DND-41 (cell line): ENCODE data around the gene GALP.
A peak's percentile ranks its signal among the peaks of the same experiment; 100 is the strongest.

Experiments used
- ATAC-seq: fragments of 200-7000 bp; cut with Tn5 transposase; 3 replicates; pipeline ENCODE4 v1.9.1; 2021; ENCODE audit warnings: low read depth; ENCODE audit not compliant: insufficient read depth
- DNase-seq: peaks from one replicate; pipeline ENCODE4 v3.0.0-alpha.2; 2020
- H2AFZ ChIP-seq: 2 replicates; pipeline ENCODE4 v1.6.0; 2012; ENCODE audit warnings: low read depth, low read length
- H3K27ac ChIP-seq: 2 replicates; pipeline ENCODE4 v1.5.1; 2012; ENCODE audit warnings: low read length, inconsistent platforms
- H3K27me3 ChIP-seq: fragments of 200-600 bp; sonication (generic); 2 replicates; pipeline ENCODE4 v1.6.0; 2012; ENCODE audit warnings: low read length, mild to moderate bottlenecking, inconsistent platforms; ENCODE audit not compliant: insufficient read depth, poor library complexity
- H3K36me3 ChIP-seq: 2 replicates; pipeline ENCODE4 v1.5.1; 2012; ENCODE audit warnings: low read length, inconsistent platforms; ENCODE audit not compliant: insufficient read depth
- H3K4me1 ChIP-seq: 2 replicates; pipeline ENCODE4 v1.5.1; 2012; ENCODE audit warnings: mild to moderate bottlenecking, low read length; ENCODE audit not compliant: insufficient read depth
- H3K4me2 ChIP-seq: 2 replicates; pipeline ENCODE4 v1.6.0; 2012; ENCODE audit warnings: mild to moderate bottlenecking, moderate library complexity, low read length, inconsistent platforms; ENCODE audit not compliant: insufficient read depth
- H3K4me3 ChIP-seq, 2 experiments: fragments of 200-600 bp in 1 of 2; shearing (Covaris generic) in 1 of 2; 2 replicates each; pipeline ENCODE4 v1.5.1; 2012 to 2016; ENCODE audit warnings: inconsistent platforms in 2 of 2, low read length in 2 of 2, mild to moderate bottlenecking in 2 of 2, low read depth in 1 of 2, moderate library complexity in 1 of 2
- H3K79me2 ChIP-seq: 2 replicates; pipeline ENCODE4 v1.6.0; 2012; ENCODE audit warnings: low read length, inconsistent platforms; ENCODE audit not compliant: insufficient read depth
- H3K9ac ChIP-seq: 2 replicates; pipeline ENCODE4 v1.6.0; 2012; ENCODE audit warnings: low read depth, mild to moderate bottlenecking, inconsistent platforms, low read length, moderate library complexity
- H3K9me3 ChIP-seq: 2 replicates; pipeline ENCODE4 v1.5.1; 2012; ENCODE audit warnings: low read length, moderate library complexity, mild to moderate bottlenecking, inconsistent platforms; ENCODE audit not compliant: insufficient read depth, severe bottlenecking
- H4K20me1 ChIP-seq: 2 replicates; pipeline ENCODE4 v1.6.0; 2012; ENCODE audit warnings: low read length; ENCODE audit not compliant: insufficient read depth
- CTCF ChIP-seq: IDR thresholded peaks from 2 replicates; pipeline ENCODE4 v1.5.1; 2012; ENCODE audit warnings: borderline replicate concordance, low read length, moderate library complexity, mild to moderate bottlenecking; ENCODE audit not compliant: poor library complexity, severe bottlenecking; ENCODE audit errors: extremely low read depth
- EZH2 ChIP-seq: IDR thresholded peaks from 3 replicates; pipeline ENCODE4 v1.6.1; 2012; ENCODE audit warnings: borderline replicate concordance, low read depth, mild to moderate bottlenecking, moderate library complexity, low read length, inconsistent platforms; ENCODE audit not compliant: severe bottlenecking

GALP gene

GRCh38 chr19:56144831-56145230 is 31.0 kb upstream of the GALP start:
- no peak for DNase-seq
- Histone ChIP-seq H3K36me3 (peaks cover 41% of the 10 kb centered on the region), H3K27ac (peak overlapping the region; percentile 47), H2AFZ (no peak overlapping the region), H3K9ac (no peak overlapping the region), H3K79me2 (peaks cover 58% of the 10 kb centered on the region), H3K27me3 (no peaks in the 10 kb centered on the region), H3K4me3 (no peak overlapping the region), H3K4me2 (no peak overlapping the region), H3K9me3 (no peaks in the 10 kb centered on the region), H3K4me1 (peaks cover 39% of the 10 kb centered on the region), H4K20me1 (peaks cover 26% of the 10 kb centered on the region)
- no peak for ATAC-seq
- TF ChIP-seq EZH2 (no peak), CTCF (no peak)

- ATAC-seq, result no peak
- no peak overlapping the region for H2AFZ ChIP-seq
- no peak overlapping the region for H3K27ac ChIP-seq
- H3K9me3 ChIP-seq, result no peaks in the 10 kb centered on the region
- peaks cover 48% of the 10 kb centered on the region for H3K36me3 ChIP-seq
- no peak overlapping the region for H3K4me3 ChIP-seq
- H3K4me2 ChIP-seq, result no peak overlapping the region
- TF ChIP-seq EZH2, result no peak
- TF ChIP-seq CTCF, result no peak
- H3K9ac ChIP-seq, result no peak overlapping the region
- DNase-seq, result no peak
- H3K79me2 ChIP-seq, result peaks cover 65% of the 10 kb centered on the region
- peaks cover 33% of the 10 kb centered on the region for H4K20me1 ChIP-seq
- H3K4me1 ChIP-seq, result peaks cover 34% of the 10 kb centered on the region
- no peaks in the 10 kb centered on the region for H3K27me3 ChIP-seq
Observed at GRCh38 chr19:56145698-56146097, 30.1 kb upstream of the GALP start.

- TF ChIP-seq EZH2 (no peak), CTCF (no peak)
- Histone ChIP-seq H3K4me3 (no peak overlapping the region), H3K27me3 (no peaks in the 10 kb centered on the region), H2AFZ (no peak overlapping the region), H3K36me3 (peaks cover 48% of the 10 kb centered on the region), H3K79me2 (peaks cover 64% of the 10 kb centered on the region), H4K20me1 (peaks cover 38% of the 10 kb centered on the region), H3K27ac (no peak overlapping the region), H3K9me3 (no peaks in the 10 kb centered on the region), H3K9ac (no peak overlapping the region), H3K4me2 (no peak overlapping the region), H3K4me1 (peaks cover 30% of the 10 kb centered on the region)
- no peak for ATAC-seq
- no peak for DNase-seq
Observed at GRCh38 chr19:56146904-56147303, 28.9 kb upstream of the GALP start.

GRCh38 chr19:56147307-56147706 is 28.5 kb upstream of the GALP start:
- Histone ChIP-seq H3K4me2 (no peak overlapping the region), H3K27me3 (no peaks in the 10 kb centered on the region), H3K79me2 (peaks cover 61% of the 10 kb centered on the region), H3K9me3 (no peaks in the 10 kb centered on the region), H3K27ac (no peak overlapping the region), H3K4me1 (peaks cover 26% of the 10 kb centered on the region), H4K20me1 (peaks cover 39% of the 10 kb centered on the region), H3K4me3 (no peak overlapping the region), H2AFZ (no peak overlapping the region), H3K36me3 (peaks cover 48% of the 10 kb centered on the region), H3K9ac (no peak overlapping the region)
- DNase-seq, result no peak
- no peak for TF ChIP-seq EZH2
- TF ChIP-seq CTCF, result no peak
- ATAC-seq, result no peak
